Glomerular endothelial cell (primary cell): ENCODE data around the gene SSX2IP. TPM values are rescaled to one million over a fixed set of nuclear protein-coding genes. Genes with fewer than 3 reads are reported as not detected.
"Not testable (repeated sequence)": the region's sequence is repeated elsewhere in the genome, so short reads cannot be mapped to it uniquely, and the experiment has no call there.

Experiments
- DNase-seq: peaks from one replicate; pipeline ENCODE4 v3.0.0-alpha.2; 2011; ENCODE audit warnings: low read depth, low spot score; ENCODE audit errors: extremely low read depth
- total RNA-seq: library from RNA; depleted of rRNA; stranded (reverse); fragments of >200 nt; gene quantifications from 2 replicates; pipeline ENCODE4 v1.2.3, GENCODE V29; 2015

The SSX2IP gene
- total RNA-seq, 1 donor from 2014 or later, result 4.3 TPM

DNA sequence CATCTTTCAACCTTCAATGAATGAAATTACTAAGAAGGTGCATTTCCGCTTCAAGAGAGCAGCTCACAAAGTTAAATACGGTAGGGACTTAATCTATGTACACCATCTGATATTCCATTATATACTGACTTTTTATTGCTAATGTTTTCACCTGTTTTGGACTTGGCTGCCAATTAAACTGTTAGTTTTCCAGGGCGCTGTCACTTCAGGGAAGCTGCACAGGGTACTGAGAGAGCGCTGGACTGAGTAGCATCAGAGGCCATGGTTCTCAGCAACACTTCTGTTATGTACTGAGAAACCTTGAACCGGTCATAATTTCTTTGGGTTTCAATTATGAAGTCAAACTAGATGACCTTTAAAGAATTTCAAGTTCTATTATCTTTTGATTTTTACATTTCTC is 8.2 kb downstream of the SSX2IP start:
- no peak for DNase-seq

DNA sequence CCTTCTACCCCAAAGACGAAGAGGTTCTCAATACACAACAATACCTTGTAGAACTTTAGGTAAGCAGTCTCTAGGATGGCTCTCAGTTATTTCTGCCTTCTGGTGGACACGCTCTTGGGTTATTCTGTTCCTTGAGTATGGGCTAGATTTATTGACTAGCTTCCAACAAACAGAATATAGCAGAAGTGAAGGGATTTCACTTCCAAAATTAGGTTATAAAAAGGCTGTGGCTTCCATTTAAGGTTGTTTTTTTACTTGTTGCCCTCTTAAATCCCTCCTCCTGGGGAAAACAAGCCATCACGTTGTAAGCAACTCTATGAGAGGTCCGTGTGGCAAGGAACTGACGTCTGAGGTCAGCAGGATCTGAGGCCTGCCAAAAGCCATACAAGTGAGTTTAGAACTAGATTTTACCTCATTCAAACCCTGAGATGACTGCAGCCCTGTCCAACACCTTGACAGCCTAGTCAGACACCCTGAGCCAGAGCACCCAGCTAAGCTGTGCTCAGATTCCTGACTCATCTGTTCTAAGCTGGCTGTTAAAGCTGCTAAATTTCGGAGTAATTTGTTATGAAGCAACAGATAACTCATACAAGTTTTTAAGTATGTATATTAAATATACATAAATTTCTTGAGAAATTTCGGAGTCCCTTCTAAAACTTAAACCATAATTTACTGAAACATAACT is 12.7 kb downstream of the SSX2IP start:
- no peak for DNase-seq

DNA sequence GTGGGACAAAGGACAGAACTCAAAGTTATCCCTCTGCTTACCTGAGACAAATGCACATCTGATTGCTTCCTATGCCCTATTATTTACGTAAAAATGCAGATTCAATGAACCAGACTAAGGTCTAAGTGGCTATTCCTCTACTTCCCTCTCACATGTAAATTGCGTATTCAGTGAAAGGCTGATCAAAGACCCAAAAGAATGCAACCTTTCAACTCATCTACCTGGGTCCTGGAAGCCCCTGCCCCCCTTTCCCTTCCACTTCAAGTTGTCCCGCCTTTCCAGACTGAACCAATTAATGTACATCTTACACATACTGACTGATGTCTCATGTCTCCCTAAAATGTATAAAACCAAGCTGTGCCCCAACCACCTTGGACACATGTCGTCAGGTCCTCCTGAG is 14.6 kb downstream of the SSX2IP start:
- DNase-seq, result no peak

DNA sequence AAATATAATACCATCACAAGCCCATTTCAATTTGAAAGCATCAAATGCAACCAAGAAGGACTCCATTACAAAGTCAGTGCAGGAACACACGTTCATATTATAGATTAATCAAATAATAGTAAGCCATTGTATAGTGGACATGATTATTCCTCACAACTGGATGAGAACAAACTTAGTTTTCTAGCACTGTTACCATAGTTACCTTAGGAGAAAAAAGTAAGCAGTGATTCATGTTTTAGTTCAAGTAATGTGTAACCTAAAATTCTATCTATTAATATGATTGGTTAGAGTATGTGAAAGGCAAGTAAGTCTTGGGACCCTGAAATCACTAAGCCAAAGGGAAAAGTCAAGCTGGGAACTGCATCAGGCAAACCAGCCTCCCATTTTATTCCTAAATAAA is 15.2 kb downstream of the SSX2IP start:
- DNase-seq, result no peak

DNA sequence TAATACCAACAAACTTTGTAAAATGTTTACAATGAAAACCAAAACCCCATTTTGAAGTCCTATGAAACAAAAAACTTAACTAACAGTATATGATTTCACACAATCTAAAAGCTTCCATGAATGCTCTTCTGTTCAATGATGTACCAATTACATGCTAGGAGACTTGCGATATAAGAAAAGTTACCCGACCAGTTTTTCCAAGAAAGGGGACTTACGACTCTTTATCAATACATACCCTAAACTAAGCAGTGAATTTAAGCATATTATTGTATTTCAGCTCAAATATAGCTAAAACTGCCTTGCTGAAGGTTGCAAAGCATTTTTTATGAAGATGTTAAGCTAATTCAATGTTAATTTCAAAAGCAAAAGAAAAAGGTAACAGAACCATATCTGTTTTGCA is 15.6 kb downstream of the SSX2IP start:
- no peak for DNase-seq

DNA sequence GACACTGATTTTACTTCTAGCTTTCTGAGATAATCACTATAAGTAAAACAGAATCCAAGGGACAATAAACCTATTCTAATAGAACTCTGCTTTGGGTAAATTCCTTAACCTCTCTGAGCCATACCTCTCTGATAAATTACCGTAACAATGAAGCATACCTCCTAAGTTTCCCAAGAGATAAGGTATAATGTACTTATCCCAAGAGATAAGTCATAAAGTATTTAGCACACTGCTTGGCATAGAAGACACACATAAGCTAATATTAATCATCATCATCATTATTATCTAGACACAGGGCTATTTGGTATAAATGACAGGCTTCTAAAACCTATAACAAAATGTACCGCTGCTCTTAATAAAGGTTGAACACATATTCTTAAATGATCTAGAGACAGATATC is 16.2 kb downstream of the SSX2IP start:
- no peak for DNase-seq

DNA sequence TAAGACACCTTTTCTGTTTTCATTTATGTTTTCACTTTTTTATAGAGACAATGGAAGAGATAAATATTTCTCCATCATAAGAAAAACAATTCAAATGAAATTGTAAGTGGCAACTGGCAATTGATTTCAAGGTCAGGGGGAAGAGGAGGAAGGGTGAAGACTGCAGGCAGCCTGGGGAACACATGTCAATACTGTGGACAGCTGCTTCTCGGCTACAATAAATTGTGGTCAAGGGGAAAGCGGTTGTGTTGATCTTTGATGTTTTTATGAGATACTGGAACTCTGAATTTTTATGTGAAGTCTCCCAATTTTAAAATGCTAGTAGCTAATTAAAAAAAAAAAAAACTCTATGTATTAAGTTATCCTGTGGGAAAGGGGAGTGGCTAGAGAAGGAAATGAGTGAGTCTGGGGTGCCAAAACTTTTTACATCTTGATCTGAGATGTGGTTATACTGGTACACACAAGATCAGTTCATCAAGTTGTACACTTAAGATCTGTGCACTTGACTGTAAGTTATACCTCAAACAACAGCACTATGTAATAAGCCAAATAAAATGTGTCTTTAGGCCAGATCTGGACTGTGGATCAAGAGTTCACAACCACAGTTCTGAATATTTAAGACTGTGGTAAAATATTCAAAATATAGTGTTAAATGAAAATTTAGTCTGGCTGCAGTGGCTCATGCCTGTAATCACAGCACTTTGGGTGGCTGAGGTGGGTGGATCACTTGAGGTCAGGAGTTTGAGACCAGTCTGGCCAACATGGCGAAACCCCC is 18.0 kb downstream of the SSX2IP start:
- DNase-seq, result no peak

DNA sequence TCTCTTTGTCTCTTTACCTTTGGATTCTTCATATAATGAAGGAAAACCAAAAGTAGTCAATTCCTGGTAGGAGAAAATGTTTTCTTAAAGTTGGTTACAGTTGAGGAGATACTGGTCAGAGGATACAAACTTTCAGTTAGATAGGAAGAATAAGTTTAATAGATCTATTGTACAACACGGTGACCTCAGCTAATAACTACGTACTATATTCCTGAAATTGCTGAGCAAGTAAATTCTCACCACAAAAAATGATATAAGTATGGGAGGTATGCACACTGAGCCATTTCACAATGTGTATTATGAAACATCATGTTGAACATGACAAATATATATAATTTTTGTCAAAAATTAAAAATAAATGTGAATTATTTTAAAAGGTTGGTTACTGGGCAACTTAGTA is 20.4 kb downstream of the SSX2IP start:
- DNase-seq, result no peak

DNA sequence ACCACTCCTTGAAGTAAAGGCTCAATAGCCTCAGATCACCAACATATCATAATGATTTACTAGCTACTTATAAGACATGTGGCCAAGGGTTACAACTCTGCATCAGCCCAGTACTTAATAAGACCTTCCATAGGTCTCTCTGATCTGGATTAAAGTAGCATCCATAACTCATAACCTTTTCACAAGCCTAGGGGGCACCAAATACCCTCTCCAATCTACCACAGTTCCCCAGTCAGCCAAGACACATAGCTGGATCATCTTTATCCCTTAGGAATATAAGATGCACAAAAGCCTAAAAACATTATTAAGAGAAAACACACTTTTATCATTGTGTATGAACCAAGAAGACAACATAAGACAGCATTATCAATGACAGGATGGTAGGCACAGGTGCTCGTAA is 22.1 kb downstream of the SSX2IP start:
- DNase-seq, result no peak

DNA sequence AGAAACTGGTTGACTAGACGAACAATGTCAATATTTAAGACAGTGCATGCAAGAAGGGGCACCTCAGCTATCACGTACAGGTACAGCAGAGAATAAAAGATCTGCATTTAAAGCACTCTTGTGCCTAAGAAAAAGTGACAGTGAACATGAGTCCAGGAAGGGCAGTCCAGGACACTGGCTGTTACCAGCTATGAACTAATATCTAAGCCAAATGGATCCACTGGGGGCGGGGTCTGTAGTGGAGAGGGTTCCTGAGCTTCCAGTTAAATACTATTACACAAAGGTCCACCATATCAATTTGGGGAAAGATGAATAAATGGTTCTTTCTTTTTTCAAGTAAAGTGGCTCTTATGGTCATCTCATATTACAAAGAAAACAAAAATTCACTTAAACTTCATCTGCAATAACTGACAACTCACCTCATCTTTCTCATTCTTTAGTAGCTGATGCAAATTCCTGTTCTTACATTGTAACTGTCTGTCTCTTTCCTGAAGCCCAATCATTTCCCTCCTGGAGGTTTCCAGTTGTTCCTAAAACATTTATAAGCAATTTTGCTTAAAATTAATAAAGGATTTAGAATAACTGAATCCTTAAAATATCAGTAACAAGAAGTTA is 24.5 kb downstream of the SSX2IP start:
- DNase-seq, result no peak

DNA sequence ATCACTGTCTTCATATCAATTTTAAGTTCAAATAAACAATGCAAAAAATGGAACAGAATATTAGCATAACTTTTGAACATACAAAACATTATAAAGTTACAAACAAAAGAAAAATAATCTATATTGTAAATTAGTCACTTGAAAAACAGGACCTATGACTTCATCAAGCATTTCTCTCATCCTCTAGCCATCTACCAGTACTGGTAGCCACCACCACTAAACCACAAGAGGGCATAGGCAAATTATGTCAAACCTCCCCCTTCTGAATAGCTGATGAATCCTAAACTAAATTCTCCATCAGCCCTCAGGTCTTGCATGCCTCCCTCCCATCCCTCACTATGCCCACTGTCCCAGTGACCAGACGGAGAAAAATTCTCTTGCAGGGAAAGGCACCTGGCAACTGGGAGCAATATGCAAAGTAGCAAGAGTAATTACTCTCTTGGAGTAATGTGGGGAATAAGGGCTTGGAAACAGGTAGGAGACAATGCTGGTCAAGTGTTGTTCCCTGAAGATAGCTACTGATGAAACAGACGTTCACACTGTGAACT is 37.1 kb downstream of the SSX2IP start:
- no peak for DNase-seq

DNA sequence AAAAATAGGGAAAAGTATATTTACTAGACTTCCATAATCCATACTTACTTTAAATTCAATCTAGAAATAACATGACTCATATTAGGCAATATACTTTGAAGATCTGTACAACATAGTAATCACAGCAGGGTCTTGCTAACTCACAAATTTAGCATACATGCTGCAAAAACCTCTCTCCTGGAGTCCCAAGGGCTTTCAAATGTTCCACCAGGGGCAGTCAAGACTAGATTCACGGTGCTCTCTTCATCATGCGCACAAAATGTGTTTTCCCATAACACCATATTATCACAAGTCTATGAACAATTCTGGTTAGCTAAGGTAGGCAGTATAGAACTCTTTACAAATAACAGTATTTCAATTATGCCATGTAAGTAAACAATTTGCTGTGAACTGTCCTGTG is 45.8 kb downstream of the SSX2IP start:
- DNase-seq, result no peak

DNA sequence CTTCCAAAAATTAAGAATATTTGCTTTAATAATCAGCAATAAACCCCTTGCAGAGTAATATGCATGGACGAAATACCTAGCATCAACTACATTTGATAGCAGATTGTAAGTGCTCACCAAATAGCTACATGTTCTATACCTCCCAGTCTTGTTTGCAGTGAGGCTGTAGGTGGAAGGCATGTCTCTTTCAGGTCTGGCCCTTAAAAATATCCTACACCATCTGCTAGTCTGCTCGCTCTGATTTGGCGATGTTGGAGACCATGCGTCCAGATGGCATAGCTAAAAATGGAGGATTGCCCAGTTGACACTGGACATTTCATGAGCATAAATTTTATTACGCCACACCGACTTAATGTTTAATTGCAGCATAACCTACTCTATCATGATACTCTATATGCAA is 47.1 kb downstream of the SSX2IP start:
- no peak for DNase-seq

DNA sequence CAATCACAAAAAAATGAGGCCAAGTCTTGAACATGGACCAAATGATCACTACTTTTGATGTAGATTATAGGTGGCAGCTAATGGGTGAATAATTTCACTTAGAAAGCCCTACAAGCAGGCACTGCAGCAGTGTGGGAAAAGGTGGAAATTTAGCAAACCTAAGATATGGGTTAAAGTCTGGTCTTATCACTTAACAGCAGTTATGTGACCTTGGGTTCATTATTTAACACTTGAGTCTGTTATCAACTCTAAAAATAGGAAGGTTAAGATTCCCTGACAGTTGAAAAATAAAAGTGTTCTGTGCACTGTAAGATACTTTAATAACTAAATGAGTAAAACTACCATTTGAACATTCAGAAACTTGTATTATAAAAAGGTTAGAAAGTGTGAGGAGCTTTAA is 47.5 kb downstream of the SSX2IP start:
- DNase-seq, result no peak

DNA sequence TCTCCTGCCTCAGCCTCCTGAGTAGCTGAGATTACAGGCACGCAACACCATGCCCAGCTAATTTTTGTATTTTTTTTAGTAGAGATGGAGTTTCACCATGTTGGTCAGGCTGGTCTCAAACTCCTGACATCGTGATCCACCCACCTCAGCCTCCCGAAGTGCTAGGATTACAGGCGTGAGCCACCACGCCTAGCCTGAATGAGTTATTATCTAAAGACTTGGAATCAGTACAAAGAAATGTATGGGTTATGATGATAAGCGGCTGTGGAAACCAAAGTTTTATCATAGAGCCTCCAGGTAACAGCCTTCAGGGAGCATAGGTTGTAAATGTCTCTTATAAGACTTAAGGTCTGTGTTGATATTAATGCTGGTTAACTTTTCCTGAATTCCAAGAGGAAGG is 50.5 kb downstream of the SSX2IP start:
- DNase-seq, result not testable (repeated sequence)

DNA sequence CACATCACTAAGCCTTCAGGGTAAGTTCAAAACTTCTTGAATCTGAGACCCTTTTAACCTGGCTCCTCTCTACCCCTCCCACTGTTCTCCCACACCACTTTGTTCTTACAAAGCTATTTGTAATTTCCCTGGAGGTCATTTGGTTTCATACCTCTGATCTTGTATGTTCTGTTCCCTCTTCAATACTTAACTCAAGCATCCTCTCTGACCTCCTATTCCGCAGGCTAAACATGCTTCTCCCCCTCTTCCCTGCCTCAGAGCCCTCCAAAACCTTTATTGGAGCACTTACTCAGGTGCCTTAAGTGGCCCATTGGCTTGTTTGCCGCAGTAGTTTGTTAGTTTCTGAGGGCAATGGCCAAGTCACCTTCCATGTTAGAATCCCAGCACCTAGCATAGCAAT is 54.8 kb downstream of the SSX2IP start:
- no peak for DNase-seq

DNA sequence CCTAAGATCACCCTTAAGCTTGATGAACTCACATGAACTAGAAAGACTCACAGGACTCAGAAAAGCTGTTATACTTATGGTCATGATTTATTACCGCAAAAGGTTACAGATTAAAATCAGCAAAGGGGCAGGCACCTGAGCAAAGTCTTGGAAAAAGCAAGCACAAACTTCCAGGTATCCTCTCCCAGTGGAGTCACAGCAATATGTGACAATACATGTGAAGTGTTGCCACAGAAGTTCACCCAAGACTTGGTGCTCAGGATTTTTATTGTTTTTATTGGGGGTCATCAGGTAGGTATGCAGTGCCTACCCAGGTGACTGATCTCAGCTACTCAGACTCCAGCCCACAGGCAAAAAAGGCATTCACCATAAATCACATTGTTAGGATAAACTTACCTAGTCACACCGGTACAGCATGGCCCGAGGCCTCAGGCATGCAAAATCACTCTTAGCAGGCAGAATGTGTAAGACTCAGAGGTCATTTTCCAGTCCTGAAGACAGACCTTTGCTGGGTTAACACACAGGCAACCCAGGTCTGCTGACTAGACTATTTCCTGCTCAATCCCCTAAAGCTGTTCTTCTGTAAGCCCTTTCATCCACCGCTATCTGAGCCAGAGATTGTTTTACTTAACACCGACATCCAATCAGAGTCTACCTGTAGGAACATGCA is 55.6 kb downstream of the SSX2IP start:
- no peak for DNase-seq

DNA sequence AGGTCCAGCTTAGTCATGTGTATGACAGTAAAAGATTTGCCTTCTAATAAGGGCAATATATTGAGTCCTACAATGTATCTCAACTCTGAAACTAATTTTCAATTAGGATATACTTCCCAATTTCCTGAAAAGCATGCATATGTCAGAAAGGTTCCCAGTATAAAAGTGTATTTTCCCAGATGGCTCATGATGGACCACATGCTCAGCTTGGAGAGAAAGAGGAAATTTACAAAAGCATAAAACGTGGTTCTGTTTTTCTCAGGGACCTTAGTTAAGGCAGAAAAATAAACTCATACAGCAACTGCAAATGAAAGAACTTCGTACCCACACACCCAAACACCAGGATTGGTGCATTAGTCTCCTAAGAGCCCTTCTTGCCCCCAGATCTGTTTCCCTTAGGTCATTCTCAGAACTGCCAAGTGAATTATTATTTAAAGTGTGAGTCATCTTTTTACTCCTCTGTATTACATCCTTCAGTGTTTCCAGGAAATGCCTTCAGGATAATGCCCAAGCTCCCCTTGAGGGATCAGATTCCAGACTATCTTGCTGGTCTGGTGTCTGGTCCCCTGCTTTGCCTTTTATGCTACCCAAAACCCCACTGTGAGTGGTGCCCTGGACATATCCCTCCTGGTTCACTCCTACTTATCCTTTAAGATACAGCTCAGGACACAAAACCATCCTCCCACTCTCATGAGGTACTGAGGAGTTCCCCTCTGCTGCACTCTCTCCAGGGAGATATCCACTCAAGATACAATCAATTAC is 57.4 kb downstream of the SSX2IP start:
- DNase-seq, result no peak

DNA sequence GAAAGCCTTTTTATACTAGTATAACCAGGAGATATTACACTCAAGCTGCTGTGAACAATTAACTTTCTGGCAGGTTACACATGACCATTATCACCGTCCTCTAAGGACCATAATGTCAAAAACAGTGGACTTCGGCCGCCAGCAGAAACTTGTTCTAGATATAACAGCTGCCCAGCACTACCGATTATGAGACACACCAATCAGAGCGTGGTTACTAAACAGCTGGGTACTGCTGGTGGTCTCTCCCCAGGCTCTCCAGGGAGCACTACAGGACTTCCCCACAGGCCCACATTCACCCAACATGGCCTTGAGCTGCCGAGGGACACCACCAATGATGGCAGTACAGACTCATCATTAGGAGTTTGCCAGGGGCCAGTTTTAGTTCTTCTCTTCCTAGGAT is 58.1 kb downstream of the SSX2IP start:
- DNase-seq, result no peak

DNA sequence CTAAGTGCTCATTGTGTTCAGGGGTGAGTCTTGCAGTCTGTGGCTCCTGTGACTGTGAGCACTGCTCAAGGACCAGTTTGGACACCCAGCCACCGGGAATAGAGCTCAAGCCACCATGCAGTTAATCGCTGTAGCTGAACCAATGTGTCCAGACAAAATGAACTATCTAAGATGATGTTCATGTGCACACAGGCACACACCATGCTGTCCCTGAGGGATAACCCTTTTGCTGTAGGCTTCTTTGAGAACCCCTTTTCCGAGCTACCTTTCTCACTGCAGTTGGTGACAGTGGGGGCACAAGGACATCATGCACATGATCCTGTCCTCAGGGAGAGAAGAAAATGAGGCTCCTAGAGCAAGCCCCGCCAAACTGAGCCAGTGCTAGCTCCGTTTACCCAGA is 65.4 kb downstream of the SSX2IP start:
- no peak for DNase-seq

DNA sequence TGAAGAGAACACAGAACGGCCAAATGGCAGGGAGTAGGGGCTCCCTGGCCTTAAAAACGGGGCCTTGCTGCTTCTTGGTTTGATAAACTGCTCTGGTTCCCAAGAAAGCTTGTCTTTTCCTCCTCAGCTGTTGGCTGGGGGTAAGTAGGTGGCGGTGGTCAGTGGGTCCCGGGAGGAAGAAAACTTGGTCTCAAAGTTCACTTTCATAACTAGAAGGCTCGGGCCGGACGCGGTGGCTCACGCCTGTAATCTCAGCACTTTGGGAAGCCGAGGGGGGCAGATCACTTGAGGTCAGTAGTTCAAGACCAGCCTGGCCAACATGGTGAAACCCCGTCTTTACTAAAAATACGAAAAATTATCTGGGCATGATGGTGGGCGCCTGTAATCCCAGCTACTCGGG is 68.7 kb downstream of the SSX2IP start:
- DNase-seq, result no peak
